Epithelial cell of proximal tubule (primary cell): Measurements from ENCODE around the gene ETFB. TPM values are rescaled to one million over a fixed set of nuclear protein-coding genes. Genes with fewer than 3 reads are reported as not detected.
"Not testable (repeated sequence)": the region's sequence is repeated elsewhere in the genome, so short reads cannot be mapped to it uniquely, and the experiment has no call there.

ENCODE experiments used
- DNase-seq: peaks from one replicate; pipeline ENCODE4 v3.0.0-alpha.2; 2011; ENCODE audit warnings: low read depth
- H3K4me3 ChIP-seq: 2 replicates; pipeline ENCODE4 v1.5.1; 2011; ENCODE audit warnings: low read depth, mild to moderate bottlenecking, low read length
- CTCF ChIP-seq: conservative IDR thresholded peaks from 2 replicates; pipeline ENCODE4 v1.5.1; 2012; ENCODE audit warnings: low read depth, mild to moderate bottlenecking, low read length
- total RNA-seq: library from RNA; depleted of rRNA; stranded (reverse); fragments of >200 nt; gene quantifications from 2 replicates; pipeline ENCODE4 v1.2.3, GENCODE V29; 2015

The ETFB gene
- total RNA-seq: 55.6 and 56.0 TPM in 2 replicates

- peak within 1 kb of the TSS; percentile 96 for H3K4me3 ChIP-seq
- DNase-seq: no peak
- TF ChIP-seq CTCF: peak; percentile 0
Observed at GRCh38 chr19:51365965-51366388, at the start of gene ETFB. Gene ETFB (minus strand): TSS chr19:51366388. CDS start chr19:51366326, 62 bp downstream.

DNA sequence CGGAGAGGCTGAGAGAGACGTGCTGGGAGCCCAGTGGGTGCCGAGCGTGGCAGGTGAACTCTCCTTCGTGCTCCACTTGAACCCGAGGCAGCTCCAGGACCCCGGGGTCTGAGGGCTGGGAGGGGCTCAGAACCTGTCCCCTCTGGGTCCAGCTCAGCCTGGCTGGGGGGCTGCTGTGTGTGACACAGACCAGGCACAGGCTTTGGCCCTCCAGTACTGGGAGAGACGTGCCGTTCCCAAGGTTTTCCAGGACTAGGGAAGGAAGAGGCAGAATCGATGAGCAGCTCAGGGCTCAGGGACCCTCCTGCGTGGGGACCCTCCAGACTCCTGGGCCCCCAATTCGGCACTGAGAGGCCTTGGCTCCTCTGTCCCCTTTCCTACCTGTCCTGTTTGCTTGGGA lies 49.0 kb upstream of the ETFB start:
- no peak overlapping the region for H3K4me3 ChIP-seq
- no peak for DNase-seq

GRCh38 chr19:51410950-51411748 lies 45.0 kb upstream of the ETFB start:
- no peak overlapping the region for H3K4me3 ChIP-seq
- DNase-seq: no peak
- TF ChIP-seq CTCF: no peak

More for the DNA sequence above, 49.0 kb upstream of the ETFB start:
- no peak for TF ChIP-seq CTCF

GRCh38 chr19:51407511-51408131 lies 41.4 kb upstream of the ETFB start:
- DNase-seq: no peak
- peak; percentile 53 for TF ChIP-seq CTCF

DNA sequence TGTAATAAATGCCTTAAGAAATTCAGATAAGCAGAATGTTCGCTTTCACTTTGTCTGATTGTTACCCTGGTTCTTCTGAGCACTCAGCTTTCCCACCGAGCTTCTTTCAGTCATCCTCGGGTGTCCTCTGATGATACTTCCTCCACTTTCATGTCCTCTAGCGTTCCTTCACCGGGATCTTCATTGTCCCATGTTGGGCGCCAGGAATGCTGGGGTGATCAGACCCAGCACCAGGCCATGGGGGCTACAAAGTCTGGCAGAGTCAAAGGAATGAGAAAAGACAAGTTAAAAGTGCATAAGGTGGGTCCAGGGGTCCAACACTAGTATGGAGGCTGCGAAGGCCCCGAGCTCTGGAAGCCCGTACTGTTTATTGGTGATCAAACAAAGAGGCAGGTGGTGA lies 35.9 kb upstream of the ETFB start:
- no peak for DNase-seq

More at GRCh38 chr19:51407511-51408131, 41.4 kb upstream of the ETFB start:
- H3K4me3 ChIP-seq: no peak overlapping the region

GRCh38 chr19:51399936-51400335 lies 33.7 kb upstream of the ETFB start:
- H3K4me3 ChIP-seq, DNase-seq: not testable (repeated sequence)

More for the DNA sequence above, 35.9 kb upstream of the ETFB start:
- no peak overlapping the region for H3K4me3 ChIP-seq
- TF ChIP-seq CTCF: no peak

- no peak for DNase-seq
- no peak for TF ChIP-seq CTCF
- H3K4me3 ChIP-seq: no peak overlapping the region
Observed at GRCh38 chr19:51399231-51399630, 33.0 kb upstream of the ETFB start.
